ENCODE measurements around the gene TSC22D3.

Gene TSC22D3

DNA sequence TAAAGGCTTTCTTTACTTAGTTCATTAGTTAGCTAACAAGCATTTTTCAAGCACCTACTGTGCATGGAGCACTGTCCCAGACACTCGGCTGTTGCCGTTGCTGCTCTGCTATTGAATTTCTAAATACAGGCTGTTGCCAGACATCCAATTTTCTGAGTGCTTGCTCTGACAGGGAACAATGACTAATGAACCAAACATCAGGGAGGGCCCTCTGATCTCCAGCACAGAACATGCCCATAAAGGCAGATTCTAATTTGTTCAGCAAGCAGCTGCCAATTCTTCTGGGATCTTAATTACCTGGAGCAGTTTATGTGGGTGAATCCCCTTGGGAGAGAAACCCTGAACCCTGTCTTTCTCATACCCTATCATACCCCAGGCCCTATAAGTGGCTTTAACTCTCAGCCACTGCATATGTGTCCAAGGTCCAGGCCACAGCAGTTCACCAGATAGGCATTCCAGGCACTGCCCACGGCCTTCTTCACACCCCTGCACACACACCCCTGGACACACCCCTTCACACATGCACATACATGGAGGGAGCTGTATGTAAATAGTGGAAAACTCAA is 27.9 kb downstream of the TSC22D3 start:
- no peak for DNase-seq
- ATAC-seq = no peak
- Mint-ChIP-seq H3K4me1 (peaks cover 2% of the 10 kb centered on the region), H3K27me3 (no peaks in the 10 kb centered on the region), H3K36me3 (ENCODE audit: low read depth) (no peaks in the 10 kb centered on the region), H3K9me3 (no peaks in the 10 kb centered on the region), H3K4me3 (no peak overlapping the region), H3K27ac (no peak overlapping the region)

- Mint-ChIP-seq H3K27me3 (no peaks in the 10 kb centered on the region), H3K4me1 (peaks cover 23% of the 10 kb centered on the region), H3K9me3 (no peaks in the 10 kb centered on the region), H3K27ac (no peak overlapping the region), H3K36me3 (ENCODE audit: low read depth) (no peaks in the 10 kb centered on the region), H3K4me3 (no peak overlapping the region)
- no peak for DNase-seq
- no peak for ATAC-seq
These were observed 30.7 kb downstream of the TSC22D3 start for GRCh38 chrX:107744868-107745267.

DNA sequence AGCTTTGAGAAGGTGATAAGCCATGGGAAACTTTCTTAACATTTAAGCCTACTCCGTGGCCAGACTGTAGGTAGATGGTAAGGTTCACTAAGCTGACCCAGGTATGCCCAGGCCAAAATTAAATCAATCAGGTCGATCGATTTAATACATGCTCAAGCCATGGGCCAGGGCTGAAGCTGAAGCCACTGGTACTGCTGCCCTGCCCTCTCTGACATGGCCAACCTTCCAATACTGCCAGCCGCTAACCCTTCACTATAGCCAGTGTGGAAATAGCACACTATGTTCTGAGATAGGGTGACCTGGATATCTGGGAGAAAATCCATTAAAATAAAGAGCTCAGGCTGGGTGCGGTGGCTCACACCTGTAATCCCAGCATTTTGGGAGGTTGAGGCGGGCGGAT is 31.6 kb downstream of the TSC22D3 start:
- no peaks in the 10 kb centered on the region for H3K9me3 Mint-ChIP-seq
- DNase-seq = no peak
- no peak for ATAC-seq
- no peak overlapping the region for H3K4me3 Mint-ChIP-seq
- no peaks in the 10 kb centered on the region for H3K27me3 Mint-ChIP-seq
- no peak overlapping the region for H3K27ac Mint-ChIP-seq
- H3K36me3 Mint-ChIP-seq (ENCODE audit: low read depth) = no peaks in the 10 kb centered on the region
- peaks cover 26% of the 10 kb centered on the region for H3K4me1 Mint-ChIP-seq

GRCh38 chrX:107742700-107743191 is 32.8 kb downstream of the TSC22D3 start:
- no peak for DNase-seq

DNA sequence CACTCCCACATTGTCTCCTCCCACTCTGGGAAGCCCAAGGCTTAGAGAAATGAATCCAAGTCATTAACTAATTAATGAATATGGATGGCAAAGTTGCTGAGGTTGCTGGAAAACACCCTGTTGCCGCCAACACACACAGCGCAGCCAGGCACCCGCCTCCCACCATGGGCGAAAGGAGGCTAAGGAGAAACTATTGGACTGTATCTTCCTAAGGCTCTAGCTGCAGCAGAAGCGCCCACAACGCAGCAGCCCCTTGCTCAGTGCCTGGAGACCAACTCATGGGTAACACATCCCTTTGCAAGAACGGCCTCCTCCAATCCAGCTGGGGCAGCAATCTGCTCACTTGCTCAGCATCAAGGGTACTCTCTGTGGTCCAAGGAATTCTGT is 34.2 kb downstream of the TSC22D3 start:
- Mint-ChIP-seq H3K27me3 (no peaks in the 10 kb centered on the region), H3K9me3 (no peaks in the 10 kb centered on the region), H3K4me1 (peaks cover 26% of the 10 kb centered on the region), H3K4me3 (peak overlapping the region; percentile 72), H3K36me3 (ENCODE audit: low read depth) (no peaks in the 10 kb centered on the region), H3K27ac (peak overlapping the region; percentile 64)
- DNase-seq = no peak
- ATAC-seq = no peak

More at GRCh38 chrX:107742700-107743191, 32.8 kb downstream of the TSC22D3 start:
- H3K9me3 Mint-ChIP-seq = no peaks in the 10 kb centered on the region
- H3K36me3 Mint-ChIP-seq (ENCODE audit: low read depth) = no peaks in the 10 kb centered on the region
- H3K4me3 Mint-ChIP-seq = peak overlapping the region; percentile 72
- H3K27ac Mint-ChIP-seq = peak overlapping the region; percentile 64
- H3K4me1 Mint-ChIP-seq = peaks cover 26% of the 10 kb centered on the region
- H3K27me3 Mint-ChIP-seq = no peaks in the 10 kb centered on the region
- ATAC-seq = no peak

- no peak for DNase-seq
- Mint-ChIP-seq H3K27me3 (no peaks in the 10 kb centered on the region), H3K4me1 (peaks cover 26% of the 10 kb centered on the region), H3K36me3 (ENCODE audit: low read depth) (no peaks in the 10 kb centered on the region), H3K27ac (no peak overlapping the region), H3K9me3 (no peaks in the 10 kb centered on the region), H3K4me3 (no peak overlapping the region)
- ATAC-seq = no peak
These were observed 36.0 kb downstream of the TSC22D3 start for GRCh38 chrX:107739541-107739940.

GRCh38 chrX:107738768-107739167 is 36.8 kb downstream of the TSC22D3 start:
- no peak for DNase-seq
- Mint-ChIP-seq H3K27me3 (no peaks in the 10 kb centered on the region), H3K4me1 (peaks cover 26% of the 10 kb centered on the region), H3K36me3 (ENCODE audit: low read depth) (no peaks in the 10 kb centered on the region), H3K27ac (no peak overlapping the region), H3K9me3 (no peaks in the 10 kb centered on the region), H3K4me3 (no peak overlapping the region)
- ATAC-seq = no peak

- Mint-ChIP-seq H3K9me3 (no peaks in the 10 kb centered on the region), H3K27ac (no peak overlapping the region), H3K36me3 (ENCODE audit: low read depth) (no peaks in the 10 kb centered on the region), H3K27me3 (no peaks in the 10 kb centered on the region), H3K4me1 (peaks cover 26% of the 10 kb centered on the region), H3K4me3 (no peak overlapping the region)
- DNase-seq (no peak), ATAC-seq (no peak)
These were observed 37.3 kb downstream of the TSC22D3 start for GRCh38 chrX:107738272-107738671.

- Mint-ChIP-seq H3K4me3 (no peak overlapping the region), H3K4me1 (peaks cover 18% of the 10 kb centered on the region), H3K27me3 (no peaks in the 10 kb centered on the region), H3K9me3 (no peaks in the 10 kb centered on the region), H3K36me3 (ENCODE audit: low read depth) (no peaks in the 10 kb centered on the region), H3K27ac (no peak overlapping the region)
- DNase-seq = no peak
- ATAC-seq = no peak
These were observed 38.6 kb downstream of the TSC22D3 start for GRCh38 chrX:107736781-107737531.

DNA sequence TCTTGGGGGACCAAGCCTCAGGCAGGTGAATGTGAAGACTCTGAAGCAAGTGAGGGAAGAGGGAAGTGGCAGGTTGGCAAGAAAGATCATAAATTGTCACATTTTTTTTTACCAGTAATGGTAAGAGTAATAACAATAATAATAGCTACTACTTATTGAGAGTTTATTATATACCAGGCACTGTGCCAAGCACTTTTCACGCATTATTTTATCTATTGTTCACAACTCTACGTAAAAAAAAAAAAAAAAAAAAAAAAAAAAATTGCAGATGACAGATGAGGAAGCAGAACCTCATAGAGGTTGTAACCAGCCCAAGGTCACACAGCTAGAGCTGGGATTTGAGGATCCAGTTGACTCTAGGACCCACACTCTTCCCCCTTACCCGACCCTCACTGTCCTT is 40.9 kb downstream of the TSC22D3 start:
- H3K4me3 Mint-ChIP-seq = no peak overlapping the region
- H3K36me3 Mint-ChIP-seq (ENCODE audit: low read depth) = no peaks in the 10 kb centered on the region
- DNase-seq = no peak
- no peak overlapping the region for H3K27ac Mint-ChIP-seq
- no peaks in the 10 kb centered on the region for H3K27me3 Mint-ChIP-seq
- H3K4me1 Mint-ChIP-seq = peaks cover 5% of the 10 kb centered on the region
- no peaks in the 10 kb centered on the region for H3K9me3 Mint-ChIP-seq
- no peak for ATAC-seq

- no peaks in the 10 kb centered on the region for H3K36me3 Mint-ChIP-seq (ENCODE audit: low read depth)
- H3K4me3 Mint-ChIP-seq = no peak overlapping the region
- peaks cover 13% of the 10 kb centered on the region for H3K4me1 Mint-ChIP-seq
- ATAC-seq (no peak), DNase-seq (no peak)
- H3K27me3 Mint-ChIP-seq = no peaks in the 10 kb centered on the region
- no peaks in the 10 kb centered on the region for H3K9me3 Mint-ChIP-seq
- no peak overlapping the region for H3K27ac Mint-ChIP-seq
These were observed 41.9 kb downstream of the TSC22D3 start for GRCh38 chrX:107733686-107734085.

DNA sequence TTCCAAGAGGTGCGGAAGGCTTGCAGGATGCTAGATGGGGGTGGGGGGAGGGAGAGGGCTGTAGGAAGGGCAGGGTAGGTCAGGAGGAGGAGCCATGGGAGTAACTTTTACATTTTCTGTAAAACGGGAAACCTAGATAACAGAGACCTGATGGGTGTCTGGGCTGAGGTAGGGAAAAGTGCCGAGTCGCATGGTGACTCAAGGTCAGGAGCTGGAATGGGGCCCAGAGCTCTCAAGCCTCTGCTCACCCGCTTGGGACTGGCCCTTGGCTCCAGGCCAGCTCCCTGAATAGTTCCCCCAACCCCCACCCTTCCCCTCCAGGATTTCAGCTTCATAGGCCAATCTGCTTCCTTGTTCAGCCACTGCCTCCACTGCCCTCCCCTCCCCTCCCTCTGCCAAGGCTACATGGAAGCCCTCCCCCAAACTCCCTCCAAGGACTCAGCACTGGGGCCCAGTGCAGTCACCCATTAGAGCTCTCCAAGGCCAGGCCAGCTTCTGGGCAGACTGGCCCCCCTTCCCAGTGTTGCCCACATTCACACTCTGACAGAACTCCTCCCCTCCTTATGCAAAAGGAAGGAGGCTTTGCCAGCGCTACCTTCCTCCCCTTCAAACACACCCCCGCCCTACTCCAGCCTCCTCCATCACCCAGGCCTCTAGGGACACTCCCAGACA is 43.6 kb downstream of the TSC22D3 start:
- H3K27me3 Mint-ChIP-seq = no peaks in the 10 kb centered on the region
- no peak overlapping the region for H3K4me3 Mint-ChIP-seq
- H3K9me3 Mint-ChIP-seq = no peaks in the 10 kb centered on the region
- peaks cover 17% of the 10 kb centered on the region for H3K4me1 Mint-ChIP-seq
- DNase-seq (no peak), ATAC-seq (no peak)
- no peaks in the 10 kb centered on the region for H3K36me3 Mint-ChIP-seq (ENCODE audit: low read depth)
- no peak overlapping the region for H3K27ac Mint-ChIP-seq

DNA sequence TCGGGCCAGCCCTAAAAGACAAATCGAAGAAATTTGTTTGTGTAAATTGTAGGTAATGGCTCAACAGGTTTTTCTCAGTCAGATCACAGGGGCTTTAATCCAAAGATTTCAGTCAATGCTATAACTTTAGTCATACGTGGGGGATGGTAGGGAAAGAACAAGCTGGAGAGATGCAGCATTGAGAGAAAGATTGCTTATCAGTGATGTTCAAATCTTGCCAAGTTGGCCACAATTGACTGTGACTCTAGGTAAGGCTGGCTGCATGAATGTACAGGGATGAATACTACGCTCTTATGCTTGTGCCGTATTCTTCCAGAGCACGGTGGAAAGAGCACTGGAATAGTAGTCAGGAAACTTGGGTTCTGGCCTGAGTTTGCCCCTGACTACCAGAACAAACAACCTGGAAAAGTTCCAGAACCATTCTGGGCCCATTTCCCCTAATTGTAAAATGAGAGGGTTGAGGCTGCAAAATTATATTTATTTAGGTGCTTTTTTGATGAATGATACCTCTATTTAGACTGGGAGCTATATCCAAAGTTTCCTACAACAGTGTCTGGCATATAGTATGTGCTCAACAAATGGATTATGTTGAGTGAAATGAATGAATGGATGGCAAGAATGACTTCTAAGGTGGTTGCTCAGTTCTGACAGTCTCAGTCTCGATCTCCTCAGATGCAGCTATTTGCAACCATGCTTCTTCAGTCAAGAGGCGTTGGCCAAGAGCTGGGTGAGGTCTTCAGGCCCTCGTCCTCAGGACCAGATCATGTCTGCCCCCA is 44.4 kb downstream of the TSC22D3 start:
- H3K4me1 Mint-ChIP-seq = peaks cover 17% of the 10 kb centered on the region
- H3K27me3 Mint-ChIP-seq = no peaks in the 10 kb centered on the region
- no peaks in the 10 kb centered on the region for H3K9me3 Mint-ChIP-seq
- no peaks in the 10 kb centered on the region for H3K36me3 Mint-ChIP-seq (ENCODE audit: low read depth)
- no peak for DNase-seq
- no peak overlapping the region for H3K4me3 Mint-ChIP-seq
- no peak for ATAC-seq
- H3K27ac Mint-ChIP-seq = no peak overlapping the region

- DNase-seq = no peak
- no peaks in the 10 kb centered on the region for H3K9me3 Mint-ChIP-seq
- H3K27ac Mint-ChIP-seq = no peak overlapping the region
- H3K36me3 Mint-ChIP-seq (ENCODE audit: low read depth) = no peaks in the 10 kb centered on the region
- no peaks in the 10 kb centered on the region for H3K27me3 Mint-ChIP-seq
- no peak for ATAC-seq
- H3K4me1 Mint-ChIP-seq = peaks cover 17% of the 10 kb centered on the region
- H3K4me3 Mint-ChIP-seq = no peak overlapping the region
These were observed 45.3 kb downstream of the TSC22D3 start for GRCh38 chrX:107730298-107730655.
